Omental fat pad (tissue), 4 donors: Measurements from ENCODE around the gene DUSP8. TPM values are rescaled to one million over a fixed set of nuclear protein-coding genes. Genes with fewer than 3 reads are reported as not detected.

ENCODE experiments used
- ATAC-seq: fragments of 150-250 bp; one replicate; pipeline ENCODE4 v1.9.1; 2016; ENCODE audit warnings: mild to moderate bottlenecking, moderate library complexity; ENCODE audit not compliant: low FRiP score
- DNase-seq: peaks from one replicate; pipeline ENCODE4 v3.0.0-alpha.2; 2019; ENCODE audit warnings: low spot score
- total RNA-seq, 4 donors: library from RNA; depleted of rRNA; stranded (reverse); fragments of >200 nt; gene quantifications; one replicate each; pipeline ENCODE4 v1.1.0, GENCODE V29; 2016
- TF ChIP-seq, protein P1 (sequence below), 3 donors: fragments of 450-650 bp; IDR thresholded peaks; one replicate each; pipeline ENCODE4 v1.5.1; 2016 to 2017; ENCODE audit warnings: antibody characterized with exemption in 3 of 3, mild to moderate bottlenecking in 3 of 3, moderate library complexity in 2 of 3

The DUSP8 gene
- total RNA-seq, 4 donors from 2014 or later, result 0.47 to 5.6 (median 4.0) TPM

GRCh38 chr11:1566381-1567051, 5.6 kb downstream of the DUSP8 start:
- TF ChIP-seq, protein P1, sequence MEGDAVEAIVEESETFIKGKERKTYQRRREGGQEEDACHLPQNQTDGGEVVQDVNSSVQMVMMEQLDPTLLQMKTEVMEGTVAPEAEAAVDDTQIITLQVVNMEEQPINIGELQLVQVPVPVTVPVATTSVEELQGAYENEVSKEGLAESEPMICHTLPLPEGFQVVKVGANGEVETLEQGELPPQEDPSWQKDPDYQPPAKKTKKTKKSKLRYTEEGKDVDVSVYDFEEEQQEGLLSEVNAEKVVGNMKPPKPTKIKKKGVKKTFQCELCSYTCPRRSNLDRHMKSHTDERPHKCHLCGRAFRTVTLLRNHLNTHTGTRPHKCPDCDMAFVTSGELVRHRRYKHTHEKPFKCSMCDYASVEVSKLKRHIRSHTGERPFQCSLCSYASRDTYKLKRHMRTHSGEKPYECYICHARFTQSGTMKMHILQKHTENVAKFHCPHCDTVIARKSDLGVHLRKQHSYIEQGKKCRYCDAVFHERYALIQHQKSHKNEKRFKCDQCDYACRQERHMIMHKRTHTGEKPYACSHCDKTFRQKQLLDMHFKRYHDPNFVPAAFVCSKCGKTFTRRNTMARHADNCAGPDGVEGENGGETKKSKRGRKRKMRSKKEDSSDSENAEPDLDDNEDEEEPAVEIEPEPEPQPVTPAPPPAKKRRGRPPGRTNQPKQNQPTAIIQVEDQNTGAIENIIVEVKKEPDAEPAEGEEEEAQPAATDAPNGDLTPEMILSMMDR (IDR thresholded peaks at IDR 0.05), result no peak
- ATAC-seq (no peak), DNase-seq (no peak)

- TF ChIP-seq, protein P1 (IDR thresholded peaks at IDR 0.05), result no peak
- ATAC-seq (no peak), DNase-seq (no peak)
Measured at GRCh38 chr11:1565904-1566247, 6.2 kb downstream of the DUSP8 start.

- TF ChIP-seq, protein P1 (IDR thresholded peaks at IDR 0.05), result no peak
- DNase-seq (no peak), ATAC-seq (no peak)
Measured at GRCh38 chr11:1565173-1565903, 6.7 kb downstream of the DUSP8 start.

GRCh38 chr11:1564535-1565172, 7.4 kb downstream of the DUSP8 start:
- ATAC-seq (no peak), DNase-seq (no peak)

GRCh38 chr11:1563697-1564534, 8.2 kb downstream of the DUSP8 start:
- ATAC-seq (no peak), DNase-seq (no peak)
- TF ChIP-seq, protein P1 (IDR thresholded peaks at IDR 0.05), result no peak

More at GRCh38 chr11:1564535-1565172, 7.4 kb downstream of the DUSP8 start:
- TF ChIP-seq, protein P1 (IDR thresholded peaks at IDR 0.05), result no peak

- TF ChIP-seq, protein P1 (IDR thresholded peaks at IDR 0.05), result no peak
- ATAC-seq (no peak), DNase-seq (no peak)
Measured at GRCh38 chr11:1563149-1563638, 8.9 kb downstream of the DUSP8 start.
